ENCODE results near the gene NTSR1.

DNA sequence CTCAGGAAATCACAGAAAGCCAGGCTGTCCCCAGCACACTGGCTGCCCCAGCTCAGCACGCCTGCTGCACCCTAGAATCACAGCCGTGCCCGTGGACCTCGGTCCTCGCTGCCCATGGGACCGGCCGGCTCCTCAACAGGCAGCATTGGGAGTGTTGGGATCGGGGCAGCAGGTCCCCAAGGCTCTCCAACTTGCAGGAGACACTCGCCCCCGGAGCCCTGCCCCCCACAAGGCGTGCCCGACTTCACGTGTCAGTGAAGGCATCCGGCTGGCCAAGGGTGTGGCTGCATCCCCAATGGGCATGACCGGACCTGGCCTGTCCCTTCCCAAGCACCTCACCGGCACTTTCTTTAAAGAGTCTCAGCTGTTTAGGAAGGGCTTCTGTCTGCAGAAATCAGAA lies 3.0 kb upstream of the NTSR1 start:
- TF ChIP-seq, protein P1, sequence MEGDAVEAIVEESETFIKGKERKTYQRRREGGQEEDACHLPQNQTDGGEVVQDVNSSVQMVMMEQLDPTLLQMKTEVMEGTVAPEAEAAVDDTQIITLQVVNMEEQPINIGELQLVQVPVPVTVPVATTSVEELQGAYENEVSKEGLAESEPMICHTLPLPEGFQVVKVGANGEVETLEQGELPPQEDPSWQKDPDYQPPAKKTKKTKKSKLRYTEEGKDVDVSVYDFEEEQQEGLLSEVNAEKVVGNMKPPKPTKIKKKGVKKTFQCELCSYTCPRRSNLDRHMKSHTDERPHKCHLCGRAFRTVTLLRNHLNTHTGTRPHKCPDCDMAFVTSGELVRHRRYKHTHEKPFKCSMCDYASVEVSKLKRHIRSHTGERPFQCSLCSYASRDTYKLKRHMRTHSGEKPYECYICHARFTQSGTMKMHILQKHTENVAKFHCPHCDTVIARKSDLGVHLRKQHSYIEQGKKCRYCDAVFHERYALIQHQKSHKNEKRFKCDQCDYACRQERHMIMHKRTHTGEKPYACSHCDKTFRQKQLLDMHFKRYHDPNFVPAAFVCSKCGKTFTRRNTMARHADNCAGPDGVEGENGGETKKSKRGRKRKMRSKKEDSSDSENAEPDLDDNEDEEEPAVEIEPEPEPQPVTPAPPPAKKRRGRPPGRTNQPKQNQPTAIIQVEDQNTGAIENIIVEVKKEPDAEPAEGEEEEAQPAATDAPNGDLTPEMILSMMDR (IDR thresholded peaks at IDR 0.05), result no peak
- TF ChIP-seq POLR2A (IDR thresholded peaks at IDR 0.05), result no peak
